SU-DHL-6 (cell line): ENCODE data around the gene PREX1.

Experiments
- H2AFZ ChIP-seq: fragments of 200-600 bp; sonication (generic); 2 replicates; pipeline ENCODE4 v1.6.1; 2014; ENCODE audit warnings: low read depth, mild to moderate bottlenecking, moderate library complexity, mixed read lengths, antibody characterized with exemption, low read length; ENCODE audit not compliant: severe bottlenecking
- H3F3A ChIP-seq: fragments of 200-600 bp; shearing (Covaris generic); 2 replicates; pipeline ENCODE4 v1.6.0; 2016; ENCODE audit warnings: antibody characterized with exemption, mild to moderate bottlenecking; ENCODE audit not compliant: insufficient read depth
- H3K27ac ChIP-seq: fragments of 200-600 bp; sonication (generic); 2 replicates; pipeline ENCODE4 v1.5.1; 2016; ENCODE audit warnings: low read depth, mild to moderate bottlenecking, low read length, moderate library complexity, mixed read lengths
- H3K27me3 ChIP-seq: fragments of 200-600 bp; sonication (generic), shearing (Covaris generic); 2 replicates; pipeline ENCODE4 v1.6.0; 2014; ENCODE audit warnings: mild to moderate bottlenecking, low read length
- H3K36me3 ChIP-seq: fragments of 200-600 bp; sonication (generic); 2 replicates; pipeline ENCODE4 v1.6.1; 2014; ENCODE audit warnings: mild to moderate bottlenecking, low read length, mixed read lengths
- H3K4me2 ChIP-seq: fragments of 300-600, 200-600 bp; shearing (Covaris generic), sonication (generic); 2 replicates; pipeline ENCODE4 v1.6.0; 2014; ENCODE audit warnings: low read length, low read depth, mild to moderate bottlenecking; ENCODE audit not compliant: poor library complexity, severe bottlenecking
- H3K4me3 ChIP-seq: fragments of 200-600 bp; sonication (generic); 2 replicates; pipeline ENCODE4 v1.5.1; 2014; ENCODE audit warnings: antibody characterized with exemption, low read length, mild to moderate bottlenecking, mixed read lengths; ENCODE audit not compliant: insufficient read depth, poor library complexity, severe bottlenecking
- H3K79me2 ChIP-seq: fragments of 200-600 bp; sonication (generic); 2 replicates; pipeline ENCODE4 v1.6.1; 2014; ENCODE audit warnings: mild to moderate bottlenecking, low read length, moderate library complexity; ENCODE audit not compliant: insufficient read depth
- H3K9ac ChIP-seq: fragments of 200-600 bp; sonication (generic); 2 replicates; pipeline ENCODE4 v1.7.0; 2014; ENCODE audit warnings: mild to moderate bottlenecking, low read length
- H3K9me2 ChIP-seq: fragments of 200-600 bp; sonication (generic); replicated peaks from 2 replicates; pipeline ENCODE4 v1.6.1; 2014; ENCODE audit warnings: low read length; ENCODE audit not compliant: insufficient read depth
- H3K9me3 ChIP-seq: fragments of 200-600 bp; sonication (generic); 2 replicates; pipeline ENCODE4 v1.6.1; 2014; ENCODE audit warnings: low read length, mixed read lengths; ENCODE audit not compliant: insufficient read depth
- H4K20me1 ChIP-seq: fragments of 200-600 bp; sonication (generic); 2 replicates; pipeline ENCODE4 v1.6.1; 2014; ENCODE audit warnings: low read depth, mild to moderate bottlenecking, antibody characterized with exemption, low read length, moderate library complexity, mixed read lengths
- EZH2phosphoT487 ChIP-seq: fragments of 200-600 bp; sonication (generic), shearing (Covaris generic); conservative IDR thresholded peaks from 2 replicates; pipeline ENCODE4 v1.6.1; 2018; ENCODE audit warnings: mild to moderate bottlenecking, antibody characterized with exemption, low read length, moderate library complexity, mixed read lengths
- TF ChIP-seq, protein P1 (sequence below): fragments of 200-600 bp; sonication (generic); IDR thresholded peaks from one replicate; pipeline ENCODE4 v1.5.1; 2017; ENCODE audit warnings: antibody characterized with exemption, mild to moderate bottlenecking, low read length, moderate library complexity; ENCODE audit not compliant: insufficient read depth, poor library complexity, severe bottlenecking

The PREX1 gene, protein sequence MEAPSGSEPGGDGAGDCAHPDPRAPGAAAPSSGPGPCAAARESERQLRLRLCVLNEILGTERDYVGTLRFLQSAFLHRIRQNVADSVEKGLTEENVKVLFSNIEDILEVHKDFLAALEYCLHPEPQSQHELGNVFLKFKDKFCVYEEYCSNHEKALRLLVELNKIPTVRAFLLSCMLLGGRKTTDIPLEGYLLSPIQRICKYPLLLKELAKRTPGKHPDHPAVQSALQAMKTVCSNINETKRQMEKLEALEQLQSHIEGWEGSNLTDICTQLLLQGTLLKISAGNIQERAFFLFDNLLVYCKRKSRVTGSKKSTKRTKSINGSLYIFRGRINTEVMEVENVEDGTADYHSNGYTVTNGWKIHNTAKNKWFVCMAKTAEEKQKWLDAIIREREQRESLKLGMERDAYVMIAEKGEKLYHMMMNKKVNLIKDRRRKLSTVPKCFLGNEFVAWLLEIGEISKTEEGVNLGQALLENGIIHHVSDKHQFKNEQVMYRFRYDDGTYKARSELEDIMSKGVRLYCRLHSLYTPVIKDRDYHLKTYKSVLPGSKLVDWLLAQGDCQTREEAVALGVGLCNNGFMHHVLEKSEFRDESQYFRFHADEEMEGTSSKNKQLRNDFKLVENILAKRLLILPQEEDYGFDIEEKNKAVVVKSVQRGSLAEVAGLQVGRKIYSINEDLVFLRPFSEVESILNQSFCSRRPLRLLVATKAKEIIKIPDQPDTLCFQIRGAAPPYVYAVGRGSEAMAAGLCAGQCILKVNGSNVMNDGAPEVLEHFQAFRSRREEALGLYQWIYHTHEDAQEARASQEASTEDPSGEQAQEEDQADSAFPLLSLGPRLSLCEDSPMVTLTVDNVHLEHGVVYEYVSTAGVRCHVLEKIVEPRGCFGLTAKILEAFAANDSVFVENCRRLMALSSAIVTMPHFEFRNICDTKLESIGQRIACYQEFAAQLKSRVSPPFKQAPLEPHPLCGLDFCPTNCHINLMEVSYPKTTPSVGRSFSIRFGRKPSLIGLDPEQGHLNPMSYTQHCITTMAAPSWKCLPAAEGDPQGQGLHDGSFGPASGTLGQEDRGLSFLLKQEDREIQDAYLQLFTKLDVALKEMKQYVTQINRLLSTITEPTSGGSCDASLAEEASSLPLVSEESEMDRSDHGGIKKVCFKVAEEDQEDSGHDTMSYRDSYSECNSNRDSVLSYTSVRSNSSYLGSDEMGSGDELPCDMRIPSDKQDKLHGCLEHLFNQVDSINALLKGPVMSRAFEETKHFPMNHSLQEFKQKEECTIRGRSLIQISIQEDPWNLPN (N-terminal part only)

DNA sequence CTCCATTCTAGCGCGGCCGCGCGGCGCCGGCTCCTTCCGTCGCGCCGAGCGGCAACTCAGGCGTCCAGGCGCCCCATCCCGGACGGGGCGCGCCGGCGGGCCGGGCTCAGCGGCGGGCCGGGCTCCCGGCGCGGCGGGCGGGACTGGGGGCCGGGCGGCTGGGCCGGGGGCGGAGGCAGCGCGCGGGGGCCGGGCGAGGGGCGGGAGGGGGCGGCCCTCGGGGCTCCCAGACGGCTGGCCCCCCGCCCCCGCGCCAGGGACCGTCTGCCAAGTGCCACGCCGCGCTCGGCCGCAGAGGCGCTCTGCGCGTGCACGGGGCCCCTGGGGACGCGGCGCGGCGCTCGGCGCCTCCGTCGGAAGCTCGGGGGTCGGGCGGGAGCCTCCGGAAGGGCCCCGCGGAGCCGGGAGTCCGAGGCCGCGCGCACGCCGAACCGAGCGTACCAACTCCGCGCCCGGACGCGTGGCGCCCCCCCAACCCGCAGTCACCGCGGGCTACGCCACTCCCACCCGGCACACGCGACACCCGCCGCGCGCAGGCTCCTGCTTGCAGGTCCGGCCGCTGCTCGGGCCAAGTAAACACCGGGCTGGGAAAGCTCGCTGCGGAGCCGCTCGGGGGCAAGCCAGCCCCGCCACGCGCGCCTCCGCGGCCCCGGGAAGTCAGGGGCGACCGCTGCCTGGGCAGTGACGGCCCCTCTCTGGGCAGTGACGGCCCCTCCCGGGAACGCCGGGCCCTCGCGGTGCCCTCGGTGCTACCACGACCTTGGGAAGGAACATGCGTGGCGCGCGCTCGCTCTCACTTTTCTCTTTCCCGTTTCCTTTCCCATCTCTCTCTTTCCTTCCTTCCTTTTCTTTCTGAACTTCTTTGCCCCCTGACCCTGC lies at the start of gene PREX1:
TSS of gene PREX1 (minus strand) at position 145 of the 879 bp plus-strand sequence. CDS start at position 6, 139 bp downstream.
- no peaks in the 10 kb centered on the region for H3F3A ChIP-seq
- H2AFZ ChIP-seq = no peak within 1 kb of the TSS
- H3K27ac ChIP-seq = no peak within 1 kb of the TSS
- no peak within 1 kb of the TSS for H3K9ac ChIP-seq
- H4K20me1 ChIP-seq = no peaks in the 10 kb centered on the region
- H3K9me3 ChIP-seq = no peaks in the 10 kb centered on the region
- no peaks in the 10 kb centered on the region; the same call in 1 of the 2 replicates for H3K27me3 ChIP-seq
- H3K4me3 ChIP-seq = no peak within 1 kb of the TSS
- no peak within 1 kb of the TSS for H3K4me2 ChIP-seq
- H3K9me2 ChIP-seq = no peaks in the 10 kb centered on the region
- no peaks in the 10 kb centered on the region for H3K36me3 ChIP-seq
- H3K79me2 ChIP-seq = no peaks in the 10 kb centered on the region
- TF ChIP-seq EZH2phosphoT487 = no peak
- TF ChIP-seq, protein P1, sequence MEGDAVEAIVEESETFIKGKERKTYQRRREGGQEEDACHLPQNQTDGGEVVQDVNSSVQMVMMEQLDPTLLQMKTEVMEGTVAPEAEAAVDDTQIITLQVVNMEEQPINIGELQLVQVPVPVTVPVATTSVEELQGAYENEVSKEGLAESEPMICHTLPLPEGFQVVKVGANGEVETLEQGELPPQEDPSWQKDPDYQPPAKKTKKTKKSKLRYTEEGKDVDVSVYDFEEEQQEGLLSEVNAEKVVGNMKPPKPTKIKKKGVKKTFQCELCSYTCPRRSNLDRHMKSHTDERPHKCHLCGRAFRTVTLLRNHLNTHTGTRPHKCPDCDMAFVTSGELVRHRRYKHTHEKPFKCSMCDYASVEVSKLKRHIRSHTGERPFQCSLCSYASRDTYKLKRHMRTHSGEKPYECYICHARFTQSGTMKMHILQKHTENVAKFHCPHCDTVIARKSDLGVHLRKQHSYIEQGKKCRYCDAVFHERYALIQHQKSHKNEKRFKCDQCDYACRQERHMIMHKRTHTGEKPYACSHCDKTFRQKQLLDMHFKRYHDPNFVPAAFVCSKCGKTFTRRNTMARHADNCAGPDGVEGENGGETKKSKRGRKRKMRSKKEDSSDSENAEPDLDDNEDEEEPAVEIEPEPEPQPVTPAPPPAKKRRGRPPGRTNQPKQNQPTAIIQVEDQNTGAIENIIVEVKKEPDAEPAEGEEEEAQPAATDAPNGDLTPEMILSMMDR = no peak

DNA sequence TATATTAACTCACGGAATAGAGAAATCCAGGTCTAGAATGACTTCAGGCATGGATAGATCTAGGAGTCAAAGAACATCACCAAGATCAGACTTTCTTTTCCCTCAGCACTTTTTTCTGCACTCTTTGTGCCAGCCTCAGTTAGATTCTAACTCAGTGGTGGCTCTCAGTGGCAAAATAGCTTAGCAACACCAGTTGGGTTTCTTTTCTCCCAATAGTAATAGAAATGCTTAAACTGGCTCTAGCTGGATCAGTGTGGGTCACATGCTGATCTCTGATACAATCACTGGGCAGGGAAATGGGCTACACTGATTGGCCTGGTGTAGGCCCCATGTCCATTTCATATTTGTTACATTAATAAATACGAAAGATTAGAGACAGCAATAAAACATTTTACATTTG lies 49.5 kb upstream of the PREX1 start:
- H2AFZ ChIP-seq = no peak overlapping the region
- no peak overlapping the region for H3K4me3 ChIP-seq
- H3K27ac ChIP-seq = no peak overlapping the region
- no peaks in the 10 kb centered on the region for H3K36me3 ChIP-seq
- H3K9me2 ChIP-seq = no peaks in the 10 kb centered on the region
- H3K4me2 ChIP-seq = no peak overlapping the region
- H4K20me1 ChIP-seq = no peaks in the 10 kb centered on the region
- TF ChIP-seq, protein P1 = no peak
- H3F3A ChIP-seq = no peaks in the 10 kb centered on the region
- H3K9me3 ChIP-seq = no peaks in the 10 kb centered on the region
- no peaks in the 10 kb centered on the region for H3K27me3 ChIP-seq
- no peaks in the 10 kb centered on the region for H3K79me2 ChIP-seq
- H3K9ac ChIP-seq = no peak overlapping the region

DNA sequence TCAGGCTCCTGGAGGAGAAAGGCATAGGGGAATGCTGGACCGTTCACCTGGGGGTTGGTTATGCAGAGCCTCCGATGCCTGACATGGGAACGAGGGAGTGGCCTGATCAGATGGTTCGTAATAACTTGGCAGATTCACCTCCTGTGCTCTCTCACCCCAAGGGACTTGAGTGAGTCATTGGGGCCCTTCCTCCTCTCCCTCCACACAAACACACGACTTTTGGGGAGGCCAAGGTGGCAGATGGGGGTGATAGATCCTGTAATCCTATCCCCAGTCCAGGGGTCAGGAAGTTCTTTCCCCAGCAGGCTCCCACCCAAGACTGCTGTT lies 48.1 kb upstream of the PREX1 start:
- H3K4me2 ChIP-seq = no peak overlapping the region
- no peak overlapping the region for H3K27ac ChIP-seq

More for the DNA sequence above, 48.1 kb upstream of the PREX1 start:
- H3K36me3 ChIP-seq = no peaks in the 10 kb centered on the region
- no peaks in the 10 kb centered on the region for H3K27me3 ChIP-seq
- H4K20me1 ChIP-seq = no peaks in the 10 kb centered on the region
- no peak overlapping the region for H2AFZ ChIP-seq
- no peak overlapping the region for H3K4me3 ChIP-seq
- H3K9me2 ChIP-seq = no peaks in the 10 kb centered on the region
- TF ChIP-seq, protein P1 = no peak
- no peak for TF ChIP-seq EZH2phosphoT487
- H3F3A ChIP-seq = no peaks in the 10 kb centered on the region
- H3K9ac ChIP-seq = no peak overlapping the region
- H3K9me3 ChIP-seq = no peaks in the 10 kb centered on the region
- no peaks in the 10 kb centered on the region for H3K79me2 ChIP-seq
